ENCODE results near the gene STAMBPL1. TPM values are rescaled to one million over a fixed set of nuclear protein-coding genes. Genes with fewer than 3 reads are reported as not detected.

Gene STAMBPL1
- total RNA-seq, 2 donors from 2014 or later: 20.7 to 32.3 TPM

DNA sequence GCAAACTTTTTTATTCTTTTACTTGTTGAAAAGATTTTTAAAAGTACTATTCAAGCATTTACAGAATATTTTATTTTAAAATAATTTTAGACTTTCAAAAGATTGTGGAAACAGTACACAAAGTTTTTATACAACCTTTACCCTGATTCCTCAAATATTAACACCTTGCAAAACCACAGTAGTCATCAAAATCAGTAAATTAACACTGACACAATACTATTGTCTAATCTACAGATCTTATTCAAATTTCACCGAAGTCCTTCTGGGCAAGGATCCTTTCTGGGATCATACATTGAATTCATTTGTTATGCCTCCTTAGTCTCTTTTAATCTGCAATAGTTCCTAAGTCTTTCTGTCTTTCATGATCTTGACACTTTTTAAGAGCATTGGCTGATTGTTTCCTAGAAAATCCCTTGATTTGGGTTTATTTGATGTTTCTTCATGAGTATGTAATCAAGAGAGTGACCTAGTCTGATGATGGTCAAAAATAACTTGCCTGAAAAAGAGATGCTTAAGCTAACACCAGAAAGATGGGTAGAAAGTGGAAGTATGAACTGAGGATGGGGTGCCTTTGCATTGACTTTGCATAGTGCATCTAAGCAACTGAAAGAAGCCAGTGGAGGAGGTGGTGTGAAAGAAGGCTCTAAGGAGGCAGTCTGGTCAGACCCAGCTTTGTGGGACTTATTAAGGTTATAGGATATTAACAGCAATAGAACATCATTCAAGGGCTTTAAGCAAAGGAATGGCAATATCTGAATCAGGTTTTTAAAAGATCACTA is 9.7 kb downstream of the STAMBPL1 start:
- ATAC-seq (no peak), DNase-seq (no peak)
- Mint-ChIP-seq H3K27ac (no peak overlapping the region), H3K4me1 (peaks cover 36% of the 10 kb centered on the region), H3K36me3 (ENCODE audit: low read depth) (peaks cover 3% of the 10 kb centered on the region), H3K27me3 (no peaks in the 10 kb centered on the region), H3K4me3 (no peak overlapping the region)
- H3K9me3 ChIP-seq (ENCODE audit: control insufficient read depth, low read length, poor library complexity, severe bottlenecking): no peaks in the 10 kb centered on the region

DNA sequence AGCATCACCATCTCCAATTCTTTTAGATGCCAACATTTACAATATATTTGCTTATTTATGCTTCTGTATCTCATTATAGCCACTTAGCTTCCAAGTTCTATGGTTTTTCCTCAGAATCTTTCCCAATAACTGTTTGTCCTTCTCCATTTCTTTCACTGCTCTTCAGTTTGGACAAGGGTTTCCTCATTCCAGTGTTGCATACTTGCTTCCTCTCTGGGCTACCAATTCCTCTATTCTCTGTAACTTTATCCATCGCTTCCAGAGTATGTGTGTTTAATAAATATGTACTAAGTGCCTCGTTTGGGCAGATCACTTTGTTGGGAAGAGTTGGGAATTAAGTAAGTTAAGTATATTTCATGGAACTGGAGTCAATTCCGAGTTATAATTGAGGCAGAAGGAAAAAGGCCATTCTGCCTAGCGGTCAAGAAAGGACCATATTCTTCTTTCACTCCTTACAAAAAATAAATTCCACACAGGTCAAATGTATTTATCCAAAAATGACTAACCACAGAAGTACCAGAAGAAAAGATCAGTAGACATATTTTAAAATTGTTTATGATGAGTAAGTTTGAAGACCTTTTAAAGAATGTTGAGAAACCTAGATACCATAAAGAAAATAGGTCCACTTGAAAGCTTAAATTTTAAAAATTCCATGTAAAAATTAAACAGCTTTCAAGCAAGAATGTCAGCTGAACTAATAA is 10.8 kb downstream of the STAMBPL1 start:
- H3K27me3 Mint-ChIP-seq: no peaks in the 10 kb centered on the region
- H3K4me1 Mint-ChIP-seq: peaks cover 31% of the 10 kb centered on the region
- H3K36me3 Mint-ChIP-seq (ENCODE audit: low read depth): peaks cover 3% of the 10 kb centered on the region
- no peaks in the 10 kb centered on the region for H3K9me3 ChIP-seq (ENCODE audit: control insufficient read depth, low read length, poor library complexity, severe bottlenecking)
- DNase-seq (no peak), ATAC-seq (no peak)
- no peak overlapping the region for H3K27ac Mint-ChIP-seq
- H3K4me3 Mint-ChIP-seq: no peak overlapping the region

DNA sequence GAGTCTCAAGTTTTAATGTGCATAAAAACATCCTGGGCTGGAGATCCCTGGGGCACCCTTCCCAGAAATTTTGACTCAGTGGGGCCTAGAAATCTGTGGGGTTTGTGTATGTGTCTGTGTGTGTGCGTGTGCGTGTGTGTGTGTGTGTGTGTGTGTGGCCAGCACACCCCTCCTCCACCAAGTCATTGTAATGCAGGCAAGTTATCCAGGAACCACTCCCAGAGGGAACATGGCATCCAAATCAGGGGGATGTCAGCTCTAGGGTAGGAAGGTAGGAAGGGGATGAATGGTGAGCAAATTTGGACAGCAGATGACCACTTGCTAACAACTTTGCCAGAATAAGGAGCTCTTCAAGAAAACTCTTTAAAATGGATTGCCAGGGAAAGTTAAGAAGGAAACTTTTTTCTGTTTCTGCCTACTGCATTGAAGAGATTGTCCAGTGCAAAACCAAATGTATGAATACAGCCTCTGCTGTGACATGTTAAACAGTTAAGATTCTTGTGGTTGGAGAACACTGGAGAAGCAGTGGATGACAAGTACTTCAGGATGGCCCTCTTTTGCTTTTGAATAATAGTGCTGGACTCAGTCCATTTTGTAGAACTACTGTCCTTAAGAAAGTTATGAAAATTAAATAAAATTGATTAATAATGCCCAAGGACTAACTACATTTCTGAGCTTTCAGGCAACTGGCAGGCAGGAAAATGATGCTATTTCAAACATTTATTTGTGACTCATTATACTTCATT is 12.3 kb downstream of the STAMBPL1 start:
- no peak overlapping the region for H3K4me3 Mint-ChIP-seq
- peak overlapping the region; percentile 66 for H3K27ac Mint-ChIP-seq
- peaks cover 46% of the 10 kb centered on the region for H3K4me1 Mint-ChIP-seq
- DNase-seq (no peak), ATAC-seq (no peak)
- peaks cover 5% of the 10 kb centered on the region for H3K36me3 Mint-ChIP-seq (ENCODE audit: low read depth)
- H3K27me3 Mint-ChIP-seq: no peaks in the 10 kb centered on the region
- H3K9me3 ChIP-seq (ENCODE audit: control insufficient read depth, low read length, poor library complexity, severe bottlenecking): no peaks in the 10 kb centered on the region

DNA sequence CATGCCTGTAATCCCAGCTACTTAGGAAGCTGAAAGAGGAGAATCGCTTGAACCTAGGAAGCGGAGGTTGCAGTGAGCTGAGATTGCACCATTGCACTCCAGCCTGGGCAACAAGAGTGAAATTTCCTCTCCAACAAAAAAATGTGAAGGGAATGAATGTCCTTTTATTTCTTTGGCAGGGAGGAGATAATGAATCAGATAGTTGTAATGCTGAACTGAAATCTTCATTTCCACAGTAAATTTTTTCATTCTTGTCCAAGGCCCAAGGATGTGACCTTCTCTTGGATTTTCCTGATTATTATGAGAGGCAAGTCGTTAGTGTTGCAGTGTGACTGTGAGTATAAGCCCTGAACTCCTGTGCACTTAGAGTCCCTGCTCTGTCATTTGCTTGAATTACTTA is 13.6 kb downstream of the STAMBPL1 start:
- ATAC-seq (no peak), DNase-seq (no peak)
- Mint-ChIP-seq H3K4me1 (peaks cover 43% of the 10 kb centered on the region), H3K4me3 (no peak overlapping the region), H3K36me3 (ENCODE audit: low read depth) (peaks cover 2% of the 10 kb centered on the region), H3K27me3 (no peaks in the 10 kb centered on the region), H3K27ac (no peak overlapping the region)
- H3K9me3 ChIP-seq (ENCODE audit: control insufficient read depth, low read length, poor library complexity, severe bottlenecking): no peaks in the 10 kb centered on the region

DNA sequence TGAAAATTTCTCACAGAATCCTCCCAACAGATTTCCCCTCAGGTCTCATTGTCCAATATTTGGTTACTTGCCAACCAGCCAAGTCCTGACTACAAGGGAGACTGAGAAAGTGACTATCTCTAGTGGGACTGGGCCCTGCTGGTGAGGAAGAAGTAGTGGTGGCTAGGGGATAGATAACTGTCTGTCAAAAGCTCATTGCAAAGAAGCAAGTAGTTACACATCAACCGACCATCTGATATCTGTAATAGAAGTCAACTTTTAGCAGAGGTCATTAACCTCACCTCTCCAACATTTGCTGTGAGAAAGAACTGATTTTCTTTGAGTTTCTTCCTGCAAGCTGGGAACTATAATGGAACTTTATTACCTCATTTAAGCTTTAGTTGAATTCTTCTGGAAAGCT is 15.2 kb downstream of the STAMBPL1 start:
- no peak overlapping the region for H3K4me3 Mint-ChIP-seq

DNA sequence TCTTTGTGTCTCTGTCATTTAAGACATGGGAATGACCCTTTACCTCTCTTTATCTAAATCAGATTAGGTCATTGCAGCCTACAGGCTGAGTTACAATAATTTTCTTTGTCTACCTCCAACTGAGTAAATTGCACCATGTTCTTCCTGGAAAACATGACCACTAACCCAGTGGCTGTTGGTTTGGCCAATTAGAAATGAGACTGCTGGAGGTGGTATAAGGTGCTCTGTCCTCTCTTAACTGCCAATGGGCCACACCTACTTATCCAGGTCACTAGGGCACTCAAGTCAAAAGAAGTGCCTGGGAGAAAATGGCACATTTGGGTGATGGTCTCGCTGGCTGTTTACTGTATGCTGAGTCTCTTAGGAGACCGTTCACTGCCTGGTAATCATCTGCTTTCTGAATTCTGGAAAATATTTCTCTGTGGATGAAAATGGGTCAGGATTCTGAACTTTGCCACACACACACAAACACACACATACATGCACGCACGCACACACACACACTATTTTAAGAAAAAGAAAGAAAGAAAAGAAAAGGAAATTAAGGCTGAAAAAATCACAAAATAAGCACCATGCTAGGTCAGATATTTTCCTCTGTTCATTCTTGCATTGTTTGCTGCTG is 16.4 kb downstream of the STAMBPL1 start:
- H3K27me3 Mint-ChIP-seq: no peaks in the 10 kb centered on the region
- no peaks in the 10 kb centered on the region for H3K9me3 ChIP-seq (ENCODE audit: control insufficient read depth, low read length, poor library complexity, severe bottlenecking)
- H3K27ac Mint-ChIP-seq: peak overlapping the region; percentile 83
- H3K4me1 Mint-ChIP-seq: peaks cover 47% of the 10 kb centered on the region
- H3K4me3 Mint-ChIP-seq: no peak overlapping the region
- ATAC-seq (no peak), DNase-seq (no peak)
- H3K36me3 Mint-ChIP-seq (ENCODE audit: low read depth): peaks cover 5% of the 10 kb centered on the region

More for the DNA sequence above, 15.2 kb downstream of the STAMBPL1 start:
- no peaks in the 10 kb centered on the region for H3K9me3 ChIP-seq (ENCODE audit: control insufficient read depth, low read length, poor library complexity, severe bottlenecking)
- H3K27me3 Mint-ChIP-seq: no peaks in the 10 kb centered on the region
- DNase-seq (no peak), ATAC-seq (no peak)
- peaks cover 5% of the 10 kb centered on the region for H3K36me3 Mint-ChIP-seq (ENCODE audit: low read depth)
- no peak overlapping the region for H3K27ac Mint-ChIP-seq
- peaks cover 43% of the 10 kb centered on the region for H3K4me1 Mint-ChIP-seq

DNA sequence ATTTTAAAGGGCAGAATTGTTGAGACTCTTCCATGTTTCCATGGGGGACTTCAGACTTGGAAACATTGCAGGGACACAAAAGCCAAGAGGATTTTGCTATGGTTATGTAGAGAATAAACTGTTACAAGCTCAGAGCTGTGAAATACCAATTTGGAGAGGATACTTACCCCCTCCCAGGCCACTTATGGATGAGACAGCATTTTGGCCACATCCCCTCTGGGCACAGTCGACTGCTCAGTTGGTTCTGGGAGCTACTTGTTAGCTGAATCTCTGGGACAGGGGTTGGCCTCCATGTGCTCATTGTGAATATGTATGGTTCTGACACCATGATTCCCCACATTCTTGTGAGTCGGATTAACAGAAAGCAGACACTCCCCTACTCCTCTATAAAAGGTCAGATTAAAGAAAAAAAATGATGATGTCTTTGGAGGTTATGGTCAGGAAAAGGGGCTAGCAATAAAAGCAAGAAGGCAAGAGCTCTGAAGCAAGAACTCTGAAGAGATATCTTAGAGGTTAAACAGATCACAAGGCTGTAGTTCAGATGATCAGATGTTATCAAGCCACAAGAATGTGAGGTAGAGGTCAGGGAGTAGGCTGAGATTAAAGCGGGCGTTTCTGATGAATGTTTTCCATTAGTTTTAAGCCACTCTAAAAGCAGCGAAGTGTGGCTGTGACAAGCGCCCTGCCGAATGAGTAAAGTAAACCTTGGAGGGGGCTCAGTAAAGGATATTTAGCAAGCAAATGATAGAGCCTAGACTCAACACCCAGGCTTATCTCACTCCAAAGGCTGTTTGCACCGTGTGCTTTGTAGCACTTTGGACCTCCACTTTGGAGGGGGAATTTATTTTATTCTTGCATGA is 17.2 kb downstream of the STAMBPL1 start:
- Mint-ChIP-seq H3K27me3 (no peaks in the 10 kb centered on the region), H3K4me1 (peaks cover 43% of the 10 kb centered on the region), H3K4me3 (peak overlapping the region; percentile 82), H3K36me3 (ENCODE audit: low read depth) (peaks cover 5% of the 10 kb centered on the region), H3K27ac (peak overlapping the region; percentile 83)
- no peaks in the 10 kb centered on the region for H3K9me3 ChIP-seq (ENCODE audit: control insufficient read depth, low read length, poor library complexity, severe bottlenecking)
- DNase-seq (no peak), ATAC-seq (peak; percentile 64)

DNA sequence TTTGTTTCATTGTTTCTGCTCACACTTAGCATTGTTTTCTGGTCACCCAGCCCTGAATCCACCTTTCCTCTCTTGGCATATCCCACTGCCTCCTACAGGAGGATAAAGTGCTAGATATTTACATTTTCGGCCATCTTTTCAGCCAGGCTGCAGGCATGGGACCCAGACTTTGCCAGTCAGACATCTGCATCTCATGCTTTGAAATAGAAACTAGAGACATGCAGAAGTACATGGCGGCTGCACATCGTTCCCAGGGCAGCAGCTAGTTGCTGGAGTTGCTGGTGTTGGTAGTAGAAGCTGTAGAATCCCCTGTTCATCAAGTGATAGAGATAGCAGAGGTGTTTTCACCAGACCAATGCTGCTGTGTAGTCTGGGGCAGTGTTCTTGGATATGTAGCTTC is 18.7 kb downstream of the STAMBPL1 start:
- no peak for DNase-seq
- no peaks in the 10 kb centered on the region for H3K9me3 ChIP-seq (ENCODE audit: control insufficient read depth, low read length, poor library complexity, severe bottlenecking)
- Mint-ChIP-seq H3K27ac (peak overlapping the region; percentile 21), H3K27me3 (no peaks in the 10 kb centered on the region), H3K4me1 (peaks cover 40% of the 10 kb centered on the region), H3K36me3 (ENCODE audit: low read depth) (peaks cover 7% of the 10 kb centered on the region), H3K4me3 (no peak overlapping the region)
- ATAC-seq: no peak

DNA sequence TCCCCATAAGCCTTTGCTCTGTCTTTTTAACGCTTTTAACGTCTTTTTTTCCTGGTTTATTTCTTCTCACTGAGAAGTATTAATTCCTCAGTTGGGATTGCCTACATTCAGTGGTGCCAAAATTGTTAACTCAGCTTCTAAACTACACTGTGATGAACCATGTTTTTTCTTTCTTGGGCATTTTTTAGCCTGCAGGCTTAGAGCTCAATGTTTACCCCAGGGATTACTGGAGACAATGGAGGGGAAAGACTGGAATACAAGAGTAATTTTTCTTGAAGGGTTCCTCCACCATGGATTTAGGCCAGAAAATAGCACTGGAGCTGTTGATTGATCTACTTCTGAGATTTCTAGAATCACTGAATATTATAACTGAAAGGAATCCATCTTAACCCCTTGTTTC is 19.8 kb downstream of the STAMBPL1 start:
- H3K9me3 ChIP-seq (ENCODE audit: control insufficient read depth, low read length, poor library complexity, severe bottlenecking): no peaks in the 10 kb centered on the region
- ATAC-seq (no peak), DNase-seq (no peak)
- Mint-ChIP-seq H3K27me3 (no peaks in the 10 kb centered on the region), H3K4me1 (peaks cover 40% of the 10 kb centered on the region), H3K27ac (no peak overlapping the region), H3K36me3 (ENCODE audit: low read depth) (peaks cover 7% of the 10 kb centered on the region), H3K4me3 (no peak overlapping the region)

DNA sequence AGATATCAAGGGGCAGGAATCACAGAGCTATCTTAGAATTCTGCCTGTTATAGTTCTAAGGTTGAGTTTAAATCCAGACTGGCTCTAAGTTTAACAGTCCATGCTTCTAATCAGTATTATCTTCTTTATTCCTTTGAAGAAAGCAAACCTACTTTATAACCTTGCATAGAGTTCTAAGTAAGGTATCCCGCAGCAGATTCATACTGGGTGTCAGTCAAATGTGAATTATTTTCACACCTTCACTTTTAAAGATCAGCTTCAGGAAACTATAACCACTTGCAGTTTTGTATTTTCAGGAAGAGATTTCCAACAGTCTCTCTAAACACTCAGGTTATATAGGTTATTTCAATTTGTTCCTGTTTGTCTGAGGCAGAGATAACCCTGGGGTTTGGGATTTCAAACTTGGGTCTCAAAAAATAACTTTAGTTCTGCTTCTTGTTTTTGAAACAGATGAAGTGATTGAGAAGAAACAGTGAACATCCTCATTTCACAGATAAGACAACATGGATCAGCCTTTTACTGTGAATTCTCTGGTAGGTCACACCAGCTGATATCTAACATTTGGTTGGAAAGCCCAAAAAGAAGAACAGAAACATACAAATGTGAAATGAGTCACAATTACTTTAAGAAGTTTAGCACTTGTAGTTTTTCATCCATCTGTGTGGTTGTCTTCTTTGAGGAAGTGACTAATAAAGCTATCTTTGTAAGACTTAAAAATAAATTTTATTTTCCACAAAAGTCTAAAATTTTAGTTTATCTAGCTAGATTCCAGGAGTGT is 21.4 kb downstream of the STAMBPL1 start:
- no peak for DNase-seq
- Mint-ChIP-seq H3K4me3 (no peak overlapping the region), H3K27ac (peak overlapping the region; percentile 57), H3K4me1 (peaks cover 34% of the 10 kb centered on the region), H3K27me3 (no peaks in the 10 kb centered on the region), H3K36me3 (ENCODE audit: low read depth) (peaks cover 7% of the 10 kb centered on the region)
- H3K9me3 ChIP-seq (ENCODE audit: control insufficient read depth, low read length, poor library complexity, severe bottlenecking): no peaks in the 10 kb centered on the region
- peak; percentile 61 for ATAC-seq

DNA sequence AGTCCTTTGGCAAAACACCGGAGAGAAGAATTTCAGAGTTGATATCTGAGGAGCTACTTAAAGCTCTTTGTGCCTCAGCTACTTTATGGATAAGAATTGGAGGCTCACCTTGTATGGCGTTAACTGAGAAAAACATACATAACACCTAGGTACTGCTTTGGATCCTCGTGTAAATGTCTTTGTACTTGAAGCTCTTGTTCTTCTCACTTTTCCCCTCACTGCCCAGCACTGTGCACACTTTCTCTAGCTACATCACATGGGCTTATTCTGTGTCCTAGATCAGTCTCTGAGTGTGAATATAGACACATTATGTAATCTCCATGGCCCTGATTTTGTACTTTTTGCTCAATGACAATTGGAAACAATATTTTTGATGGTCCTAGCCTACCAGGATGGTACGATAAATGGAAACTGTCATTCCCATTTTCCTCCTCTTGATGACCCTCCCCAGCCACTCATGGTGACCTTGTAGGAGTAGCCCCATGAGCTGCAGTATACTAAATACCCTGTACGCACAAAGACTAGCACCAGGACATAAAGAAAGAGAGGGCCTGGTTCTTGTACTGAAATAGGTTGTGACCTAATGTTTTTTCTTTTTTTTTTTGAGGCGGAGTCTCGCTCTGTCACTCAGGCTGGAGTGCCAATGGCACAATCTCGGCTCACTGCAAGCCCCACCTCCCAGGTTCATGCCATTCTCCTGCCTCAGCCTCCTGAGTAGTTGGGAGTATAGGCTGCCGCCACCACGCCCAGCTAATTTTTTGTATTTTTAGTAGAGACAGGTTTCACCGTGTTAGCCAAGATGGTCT is 22.1 kb downstream of the STAMBPL1 start:
- H3K27ac Mint-ChIP-seq: peak overlapping the region; percentile 57
- no peak for DNase-seq
- no peak for ATAC-seq

More for the DNA sequence above, 22.1 kb downstream of the STAMBPL1 start:
- no peaks in the 10 kb centered on the region for H3K27me3 Mint-ChIP-seq
- no peak overlapping the region for H3K4me3 Mint-ChIP-seq
- no peaks in the 10 kb centered on the region for H3K9me3 ChIP-seq (ENCODE audit: control insufficient read depth, low read length, poor library complexity, severe bottlenecking)
- H3K4me1 Mint-ChIP-seq: peaks cover 29% of the 10 kb centered on the region
- H3K36me3 Mint-ChIP-seq (ENCODE audit: low read depth): peaks cover 9% of the 10 kb centered on the region
